Osteocyte (in vitro differentiated cells): ENCODE data around the gene SENP8. TPM values are rescaled to one million over a fixed set of nuclear protein-coding genes. Genes with fewer than 3 reads are reported as not detected.
"Not testable (repeated sequence)": the region's sequence is repeated elsewhere in the genome, so short reads cannot be mapped to it uniquely, and the experiment has no call there.

Source experiments
- DNase-seq: peaks from one replicate; pipeline ENCODE4 v3.0.0; 2021; ENCODE audit warnings: mixed read lengths; ENCODE audit not compliant: unreplicated experiment; ENCODE audit errors: extremely low spot score
- H3K27ac Mint-ChIP-seq: one replicate; pipeline ENCODE4 v1.8.0; 2021; ENCODE audit warnings: mild to moderate bottlenecking, mixed read lengths; ENCODE audit not compliant: unreplicated experiment
- H3K27me3 Mint-ChIP-seq: one replicate; pipeline ENCODE4 v1.8.0; 2021; ENCODE audit warnings: mixed read lengths; ENCODE audit not compliant: unreplicated experiment
- H3K36me3 Mint-ChIP-seq: one replicate; pipeline ENCODE4 v1.8.0; 2021; ENCODE audit warnings: mixed read lengths; ENCODE audit not compliant: unreplicated experiment
- H3K4me1 Mint-ChIP-seq: one replicate; pipeline ENCODE4 v1.8.0; 2021; ENCODE audit warnings: mixed read lengths; ENCODE audit not compliant: unreplicated experiment
- H3K4me3 Mint-ChIP-seq: one replicate; pipeline ENCODE4 v1.8.0; 2021; ENCODE audit warnings: mild to moderate bottlenecking, moderate library complexity, mixed read lengths; ENCODE audit not compliant: unreplicated experiment
- H3K9me3 Mint-ChIP-seq: one replicate; pipeline ENCODE4 v1.8.0; 2021; ENCODE audit warnings: mixed read lengths; ENCODE audit not compliant: unreplicated experiment
- CTCF ChIP-seq: fragments of 200-600 bp; sonication (generic); IDR thresholded peaks from 2 replicates; pipeline ENCODE4 v1.5.0; 2021; ENCODE audit warnings: antibody characterized with exemption, mild to moderate bottlenecking, moderate library complexity
- long read RNA-seq: library from polyadenylated mRNA; unstranded; transcript quantifications from one replicate; pipeline ENCODE4 v2.0.0, GENCODE V29; 2021
- total RNA-seq: library from RNA; stranded (reverse); gene quantifications from 2 replicates; pipeline ENCODE4 v1.2.1, GENCODE V29; 2021

The SENP8 gene
- total RNA-seq = 4.0 and 4.6 TPM in 2 replicates
- long read RNA-seq, full-length matches to known transcripts = 24 of 27 reads
- long read RNA-seq, partial matches to known transcripts = 0 of 27 reads
- long read RNA-seq, other reads (novel, unspliced or antisense) = 3 of 27 reads

GRCh38 chr15:72118017-72118978 lies at the start of gene SENP8, which contains the start of gene MYO9A:
Gene SENP8 (plus strand): TSS chr15:72118403. CDS start chr15:72139624, 21,221 bp downstream.
Gene MYO9A (minus strand): TSS chr15:72118150. CDS start chr15:72046563, 71,587 bp downstream.
- Mint-ChIP-seq H3K4me3 (peak within 1 kb of the TSS; percentile 95), H3K9me3 (no peaks in the 10 kb centered on the region), H3K4me1 (peaks cover 33% of the 10 kb centered on the region), H3K36me3 (no peaks in the 10 kb centered on the region), H3K27ac (peak within 1 kb of the TSS; percentile 100), H3K27me3 (no peaks in the 10 kb centered on the region)
- peak; percentile 99 for DNase-seq
- peak; percentile 23 for TF ChIP-seq CTCF

GRCh38 chr15:72068856-72069255 lies 49.3 kb upstream of the SENP8 start:
- no peak for TF ChIP-seq CTCF
- H3K4me3 Mint-ChIP-seq = no peak overlapping the region
- no peak overlapping the region for H3K27ac Mint-ChIP-seq
- H3K9me3 Mint-ChIP-seq = peaks cover 6% of the 10 kb centered on the region
- H3K4me1 Mint-ChIP-seq = peaks cover 14% of the 10 kb centered on the region
- no peak for DNase-seq
- no peaks in the 10 kb centered on the region for H3K36me3 Mint-ChIP-seq
- no peaks in the 10 kb centered on the region for H3K27me3 Mint-ChIP-seq

GRCh38 chr15:72070817-72071447 lies 47.3 kb upstream of the SENP8 start:
- TF ChIP-seq CTCF = no peak
- no peaks in the 10 kb centered on the region for H3K36me3 Mint-ChIP-seq
- no peak overlapping the region for H3K4me3 Mint-ChIP-seq
- peaks cover 6% of the 10 kb centered on the region for H3K9me3 Mint-ChIP-seq
- DNase-seq = no peak
- no peaks in the 10 kb centered on the region for H3K27me3 Mint-ChIP-seq
- no peak overlapping the region for H3K27ac Mint-ChIP-seq
- peaks cover 16% of the 10 kb centered on the region for H3K4me1 Mint-ChIP-seq

GRCh38 chr15:72071448-72071825 lies 46.8 kb upstream of the SENP8 start:
- H3K4me3 Mint-ChIP-seq, H3K27me3 Mint-ChIP-seq, H3K27ac Mint-ChIP-seq, H3K36me3 Mint-ChIP-seq, H3K9me3 Mint-ChIP-seq, DNase-seq: not testable (repeated sequence)
- peaks cover 16% of the 10 kb centered on the region for H3K4me1 Mint-ChIP-seq

GRCh38 chr15:72074335-72075060 lies 43.7 kb upstream of the SENP8 start:
- no peak overlapping the region for H3K27ac Mint-ChIP-seq
- H3K4me3 Mint-ChIP-seq = no peak overlapping the region
- no peaks in the 10 kb centered on the region for H3K36me3 Mint-ChIP-seq
- TF ChIP-seq CTCF = no peak
- H3K4me1 Mint-ChIP-seq = peaks cover 13% of the 10 kb centered on the region
- peaks cover 6% of the 10 kb centered on the region for H3K9me3 Mint-ChIP-seq
- H3K27me3 Mint-ChIP-seq = no peaks in the 10 kb centered on the region
- DNase-seq = no peak
